Measurements from ENCODE around the gene JMJD8.

The JMJD8 gene

GRCh38 chr16:637081-638018 lies 46.8 kb downstream of the JMJD8 start:
- peak; percentile 82 for DNase-seq

GRCh38 chr16:636206-637080 lies 47.7 kb downstream of the JMJD8 start, which contains the start of gene METTL26:
Gene METTL26, minus strand, starts transcription at chr16:636305. Its CDS starts 15 bp downstream, at chr16:636290.
- peak; percentile 89 for DNase-seq

- DNase-seq = no peak
Observed at GRCh38 chr16:635573-636205, 48.4 kb downstream of the JMJD8 start.

GRCh38 chr16:634996-635395 lies 49.1 kb downstream of the JMJD8 start:
- DNase-seq = no peak

- DNase-seq = no peak
Observed at GRCh38 chr16:634051-634670, 50.0 kb downstream of the JMJD8 start.

- no peak for DNase-seq
Observed at GRCh38 chr16:633336-634050, 50.6 kb downstream of the JMJD8 start.

- DNase-seq = no peak
Observed at GRCh38 chr16:632486-633335, 51.4 kb downstream of the JMJD8 start.

GRCh38 chr16:631808-632358 lies 52.3 kb downstream of the JMJD8 start:
- DNase-seq = no peak

All from activated gamma-delta T cell treated with Interleukin-2 at 50 U/mL for 16 hours (primary cell).